Aorta (tissue), 5 donors: Measurements from ENCODE around the gene GALNT18. TPM values are rescaled to one million over a fixed set of nuclear protein-coding genes. Genes with fewer than 3 reads are reported as not detected.

Source experiments
- ATAC-seq: fragments of 200-7000 bp; cut with Tn5 transposase; one replicate; pipeline ENCODE4 v1.9.1; 2022; ENCODE audit warnings: moderate library complexity; ENCODE audit not compliant: low FRiP score
- DNase-seq, 2 donors: peaks; one replicate each; pipeline ENCODE4 v3.0.0-alpha.2; 2020
- H3K27ac ChIP-seq, 2 donors: one replicate each; pipeline ENCODE4 v1.5.1; 2013; ENCODE audit warnings: low read length in 2 of 2, mild to moderate bottlenecking in 2 of 2, moderate library complexity in 2 of 2, control low read depth in 1 of 2, inconsistent platforms in 1 of 2, low read depth in 1 of 2
- H3K27me3 ChIP-seq, 2 donors: one replicate each; pipeline ENCODE4 v1.6.1; 2013; ENCODE audit warnings: control low read depth in 1 of 2, low read length in 1 of 2, mild to moderate bottlenecking in 1 of 2, moderate library complexity in 1 of 2; ENCODE audit not compliant: insufficient read depth in 2 of 2, control insufficient read depth in 1 of 2
- H3K36me3 ChIP-seq, 2 donors: one replicate each; pipeline ENCODE4 v1.6.1; 2013; ENCODE audit warnings: control low read depth in 1 of 2, low read length in 1 of 2, mild to moderate bottlenecking in 1 of 2; ENCODE audit not compliant: insufficient read depth in 2 of 2, control insufficient read depth in 1 of 2
- H3K4me1 ChIP-seq, 2 donors: one replicate each; pipeline ENCODE4 v1.6.1; 2013; ENCODE audit warnings: low read length in 2 of 2, control low read depth in 1 of 2, mild to moderate bottlenecking in 1 of 2, moderate library complexity in 1 of 2; ENCODE audit not compliant: insufficient read depth in 2 of 2, control insufficient read depth in 1 of 2
- H3K4me3 ChIP-seq, 2 donors: one replicate each; pipeline ENCODE4 v1.5.1; 2013; ENCODE audit warnings: low read length in 2 of 2, control low read depth in 1 of 2, mild to moderate bottlenecking in 1 of 2
- H3K9me3 ChIP-seq: one replicate; pipeline ENCODE4 v1.6.1; 2013; ENCODE audit warnings: mild to moderate bottlenecking, low read length; ENCODE audit not compliant: control insufficient read depth
- whole genome bisulfite sequencing, 2 donors: extraction: QIAGEN DNeasy Blood & Tissue Kit; methylation state at CpG; one replicate each; pipeline ENCODE4 v1.1.7; 2013; 5-methylcytosine and 5-hydroxymethylcytosine counted together
- intact Hi-C, 2 donors: fragments of 100-400 bp; cut with DNase I; formaldehyde crosslinking; loops; one replicate each; pipeline versions ENCODE4 v1.14.2 to v1.15.0; 2022
- long read RNA-seq, 2 donors: library from polyadenylated mRNA; unstranded; transcript quantifications; one replicate each; pipeline ENCODE4 v2.0.0, GENCODE V29; 2020 to 2021
- polyA plus RNA-seq, 2 donors: library from polyadenylated mRNA; stranded (reverse); fragments of 200-250 nt; gene quantifications; one replicate each; pipeline ENCODE4 v1.2.3, GENCODE V29; 2013
- total RNA-seq, 2 donors: library from RNA; stranded (reverse); fragmentation: NEBNext Ultra II Directional; extraction: Animal tissue kit (Norgen Biotek cat#: 25700); gene quantifications; one replicate each; pipeline ENCODE4 v1.2.1, GENCODE V29; 2021
- donor health status: healthy with polysubstance abuse.
- donor health status: Bipolar disorder and iron deficiency.
- donor health status: DM: no; HTN: no; CAD: no.
- donor health status: DM: no; HTN: no; CAD: no.
- donor health status: DM: yes; HTN: yes; CAD: no.

GALNT18 gene
- 10 to 100 TPM; 37.3 to 60.6 TPM for total RNA-seq
- 1 to 10 TPM; 5.3 to 5.5 TPM for polyA plus RNA-seq
- long read RNA-seq, donor 1, transcript GALNT18-201 (11 exons, 2,504 nt): major isoform, 488 of 705 reads
- long read RNA-seq, donor 1, partial matches to known transcripts: 39 of 705 reads
- long read RNA-seq, donor 1, other reads (novel, unspliced or antisense): 178 of 705 reads
- long read RNA-seq, donor 2, transcript GALNT18-201 (11 exons, 2,504 nt): major isoform, 59 of 114 reads
- long read RNA-seq, donor 2, partial matches to known transcripts: 10 of 114 reads
- long read RNA-seq, donor 2, other reads (novel, unspliced or antisense): 45 of 114 reads

DNA sequence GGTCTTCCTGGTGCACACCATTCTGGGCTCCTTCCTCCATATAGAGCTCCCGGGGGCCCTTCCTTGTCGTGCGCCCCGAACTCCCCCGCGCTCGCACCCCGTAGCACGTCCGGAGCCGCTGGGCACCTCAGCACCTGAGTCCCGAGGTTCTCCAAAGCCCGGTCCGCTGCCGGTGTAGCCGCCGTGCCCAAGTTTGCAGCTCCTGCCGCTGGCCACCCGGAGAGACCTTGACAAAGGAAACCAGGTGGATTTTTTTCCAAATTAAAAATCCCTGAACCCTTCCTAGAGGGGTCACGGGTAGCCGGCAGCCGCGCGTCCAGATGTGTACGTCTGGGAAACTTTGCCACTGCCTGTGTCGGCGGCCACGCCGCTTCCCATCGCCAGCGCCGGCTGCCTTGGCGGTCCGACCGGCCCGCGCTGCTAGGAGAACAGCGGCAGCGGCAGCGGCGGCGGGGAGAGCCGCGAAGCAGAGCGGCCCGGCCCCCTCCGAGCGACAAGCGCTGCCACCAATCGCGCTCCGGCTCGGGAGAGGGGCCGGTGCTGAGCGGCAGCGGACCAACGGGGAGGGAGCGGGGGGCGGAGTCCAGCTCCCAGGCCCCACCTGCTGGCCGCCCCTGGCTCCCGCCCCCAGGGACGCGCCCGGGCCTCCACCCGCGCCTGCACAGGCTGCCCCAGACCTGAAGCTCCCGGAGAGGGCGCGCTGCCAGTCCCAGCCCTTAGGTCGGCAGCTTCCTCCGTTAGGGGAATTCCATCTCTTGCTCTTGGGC is at the start of gene GALNT18:
Gene GALNT18 (minus strand): TSS at position 433 of the 767 bp plus-strand sequence.
- 0 to 1% methylated on average over 69 to 71 of the region's 71 CpGs for WGBS, 2 donors
- ATAC-seq: peak; percentile 96
- Histone ChIP-seq H3K4me3 (peak within 1 kb of the TSS; percentile 30 to 84), H3K36me3 (no peaks in the 10 kb centered on the region), H3K27ac (peak within 1 kb of the TSS; percentile 6 to 65), H3K27me3 (no peaks in the 10 kb centered on the region), H3K4me1 (peaks cover 0 to 5% of the 10 kb centered on the region in 2 donors), H3K9me3 (no peaks in the 10 kb centered on the region)
- intact Hi-C loops: loop anchor here (5.0 to 10.0 kb wide), 3 partner anchors 84 to 163 kb away; no protein-coding TSS in a partner anchor
- peak; percentile 94 to 96 for DNase-seq

DNA sequence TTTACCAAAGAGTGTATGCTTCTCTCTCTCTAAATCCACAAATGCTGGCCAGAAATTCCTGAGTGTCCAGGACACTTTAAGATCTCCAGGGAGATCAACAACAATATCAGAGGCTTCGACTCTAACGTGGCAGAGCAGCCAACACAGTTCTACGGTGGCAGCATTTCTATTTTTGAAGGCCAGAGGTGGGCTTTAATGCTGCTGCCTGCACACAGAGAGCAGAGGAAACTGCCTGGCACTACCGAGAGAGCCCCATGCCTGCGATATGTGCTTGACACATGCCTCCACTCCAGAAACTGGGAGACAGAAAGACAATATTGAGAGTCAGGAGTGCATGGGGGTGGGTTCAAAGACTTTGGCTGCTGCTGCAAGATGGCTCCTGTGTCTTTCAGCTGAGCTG is 48.8 kb upstream of the GALNT18 start:
- Histone ChIP-seq H3K9me3 (peaks cover 4% of the 10 kb centered on the region), H3K4me3 (no peak overlapping the region), H3K27me3 (no peaks in the 10 kb centered on the region), H3K27ac (no peak overlapping the region), H3K4me1 (no peaks in the 10 kb centered on the region), H3K36me3 (no peaks in the 10 kb centered on the region)
- 17 to 20% methylated on average over 5 of the region's 5 CpGs for WGBS, 2 donors
- ATAC-seq: no peak
- intact Hi-C loops: no loop called here
- no peak for DNase-seq

DNA sequence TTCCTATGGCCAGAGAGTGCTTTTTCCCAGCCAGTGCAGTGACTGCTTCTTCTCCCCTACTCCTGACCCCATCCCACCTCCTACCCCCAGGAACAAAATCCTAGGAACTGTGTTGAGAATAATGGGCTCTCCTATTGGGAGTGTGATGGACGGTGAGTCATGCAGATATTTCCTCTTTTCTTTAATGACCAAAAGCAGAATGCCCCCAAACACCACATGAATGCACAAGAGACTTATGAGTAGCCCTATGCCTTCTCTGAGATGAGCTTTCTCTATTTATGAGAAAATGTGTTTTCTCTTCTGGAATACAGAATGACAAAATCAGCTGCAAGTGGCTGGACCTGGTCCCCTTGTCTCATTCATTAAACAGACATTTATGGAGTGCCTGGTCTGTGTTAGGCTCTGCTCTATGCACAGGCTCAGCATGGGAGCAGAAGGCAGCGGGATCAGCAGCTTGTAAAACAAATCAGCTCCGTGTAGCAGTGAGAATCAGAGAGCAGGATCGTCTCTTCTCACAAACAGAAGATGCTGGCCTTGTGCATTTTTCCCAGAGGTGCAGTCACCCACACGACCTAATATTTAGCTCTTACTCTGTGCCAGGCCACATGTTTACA is 47.5 kb upstream of the GALNT18 start:
- Histone ChIP-seq H3K4me3 (no peak overlapping the region), H3K36me3 (no peaks in the 10 kb centered on the region), H3K4me1 (no peaks in the 10 kb centered on the region), H3K9me3 (peaks cover 4% of the 10 kb centered on the region), H3K27me3 (no peaks in the 10 kb centered on the region), H3K27ac (no peak overlapping the region)
- ATAC-seq (no peak), DNase-seq (no peak)
- intact Hi-C loops: no loop called here
- WGBS, 2 donors: 53 to 58% methylated on average over 5 of the region's 5 CpGs

DNA sequence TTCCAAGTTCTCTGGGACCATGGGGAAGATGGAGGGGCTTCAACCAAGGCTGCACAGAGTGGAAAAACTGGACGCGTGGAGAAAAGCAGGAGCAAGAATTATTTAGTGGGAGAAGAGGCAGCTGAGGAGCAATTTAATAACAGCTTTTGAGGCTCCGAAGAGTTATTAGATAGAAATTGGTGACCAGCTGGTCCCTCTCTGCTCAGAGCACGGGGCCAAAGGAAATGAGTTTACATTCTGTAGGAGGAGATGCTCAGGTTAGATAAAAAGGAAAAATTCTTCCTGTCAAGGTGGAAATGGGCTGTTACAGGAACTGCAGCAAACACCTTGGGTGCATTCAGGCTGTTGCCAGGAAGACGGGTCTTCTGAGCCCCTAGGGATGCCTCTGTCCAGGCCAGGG is 47.0 kb upstream of the GALNT18 start:
- ATAC-seq: no peak
- no peaks in the 10 kb centered on the region for H3K36me3 ChIP-seq
- intact Hi-C loops: no loop called here
- DNase-seq: no peak
- H3K4me3 ChIP-seq: no peak overlapping the region
- H3K27ac ChIP-seq: no peak overlapping the region
- H3K4me1 ChIP-seq: no peaks in the 10 kb centered on the region
- no peaks in the 10 kb centered on the region for H3K27me3 ChIP-seq
- WGBS, 2 donors: 82 to 84% methylated on average over 5 of the region's 5 CpGs
- peaks cover 4% of the 10 kb centered on the region for H3K9me3 ChIP-seq

DNA sequence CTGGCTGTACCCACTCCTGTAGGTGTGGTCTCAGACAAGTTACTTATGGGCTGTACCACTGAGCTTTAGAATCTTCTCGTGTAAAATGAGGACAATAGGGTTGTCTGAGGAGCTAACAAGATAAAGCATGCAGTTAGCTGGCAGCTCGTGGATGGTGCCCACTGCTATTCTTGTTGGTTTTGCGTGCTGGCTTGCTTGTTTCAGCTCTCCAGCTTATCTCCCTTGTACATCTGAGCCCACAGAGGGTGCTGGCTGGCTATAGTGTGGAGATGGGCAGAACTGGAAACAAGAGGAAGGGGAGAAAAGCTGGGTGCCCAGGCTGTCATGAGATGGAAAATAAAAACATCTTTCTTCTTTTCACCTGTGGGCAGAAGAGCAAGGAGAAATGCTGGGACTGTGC is 46.5 kb upstream of the GALNT18 start:
- Histone ChIP-seq H3K9me3 (peaks cover 4% of the 10 kb centered on the region), H3K36me3 (no peaks in the 10 kb centered on the region), H3K27ac (no peak overlapping the region), H3K4me3 (no peak overlapping the region), H3K27me3 (no peaks in the 10 kb centered on the region), H3K4me1 (no peaks in the 10 kb centered on the region)
- no peak for DNase-seq
- ATAC-seq: no peak
- 66 to 68% methylated on average over 3 of the region's 3 CpGs for WGBS, 2 donors
- intact Hi-C loops: no loop called here

DNA sequence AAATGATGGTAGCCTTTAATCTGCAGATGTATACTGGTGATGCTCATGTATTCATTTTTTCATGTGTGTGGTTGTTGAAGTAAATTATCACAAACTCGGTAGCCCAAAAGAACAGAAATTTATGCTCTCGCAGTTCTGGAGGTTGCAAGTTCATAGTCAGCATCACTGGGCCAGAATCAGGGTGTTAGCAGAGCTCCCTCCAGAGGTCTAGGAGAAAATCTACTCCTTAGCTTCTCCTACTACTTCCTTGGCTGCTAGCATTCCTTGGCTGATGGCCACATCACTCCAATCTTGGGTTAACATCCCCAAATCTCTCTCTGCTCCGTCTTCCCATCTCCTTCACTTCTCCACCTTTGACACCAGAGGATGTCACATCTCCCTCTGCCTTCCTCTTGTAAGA is 45.3 kb upstream of the GALNT18 start:
- no peak overlapping the region for H3K4me3 ChIP-seq
- no peaks in the 10 kb centered on the region for H3K4me1 ChIP-seq
- no peaks in the 10 kb centered on the region for H3K27me3 ChIP-seq
- WGBS, 2 donors: 81 to 91% methylated on average over 3 of the region's 3 CpGs
- ATAC-seq: no peak
- H3K27ac ChIP-seq: no peak overlapping the region
- intact Hi-C loops: no loop called here
- no peaks in the 10 kb centered on the region for H3K36me3 ChIP-seq
- DNase-seq: no peak
- H3K9me3 ChIP-seq: peaks cover 4% of the 10 kb centered on the region

DNA sequence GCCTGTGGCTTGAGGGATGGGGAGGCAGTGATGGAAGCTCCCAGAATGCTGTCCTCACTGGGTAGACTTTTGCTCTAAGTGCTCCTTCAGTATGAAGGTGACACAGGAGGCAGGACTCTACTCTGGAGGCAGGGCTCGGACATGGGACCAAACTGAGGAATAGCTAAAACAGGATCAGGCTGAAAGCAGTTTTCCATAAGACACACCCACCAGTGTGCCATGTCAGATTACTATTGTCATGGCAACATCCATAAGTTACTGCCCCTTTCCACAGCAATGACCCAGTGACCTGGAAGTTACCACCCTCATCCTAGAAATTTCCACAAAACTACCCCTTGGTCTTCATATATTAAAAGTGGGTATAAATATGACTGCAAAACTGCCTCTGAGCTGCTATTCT is 43.6 kb upstream of the GALNT18 start:
- ATAC-seq: no peak
- 87 to 100% methylated on average over 1 of the region's 1 CpG for WGBS, 2 donors

DNA sequence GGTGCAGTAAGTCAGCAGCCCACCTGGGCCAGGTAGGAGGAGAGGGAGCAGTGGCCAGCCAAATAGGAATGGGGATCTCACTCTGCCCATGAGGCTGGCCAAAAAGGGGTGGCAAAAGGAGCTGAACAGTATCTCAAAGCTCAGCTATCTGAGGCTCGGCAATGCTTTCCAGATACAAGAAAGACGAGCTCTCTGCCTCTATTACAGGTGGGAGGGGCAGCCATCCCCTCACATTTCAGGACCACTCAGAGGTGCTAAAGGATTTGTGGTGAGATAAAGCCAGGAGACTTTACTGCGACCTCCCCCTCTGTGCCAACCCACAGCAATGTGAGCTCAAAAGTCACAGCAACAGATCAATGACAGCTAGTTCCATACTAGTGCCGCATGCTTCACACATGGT is 42.1 kb upstream of the GALNT18 start:
- Histone ChIP-seq H3K27ac (no peak overlapping the region), H3K4me3 (no peak overlapping the region), H3K36me3 (no peaks in the 10 kb centered on the region), H3K27me3 (no peaks in the 10 kb centered on the region), H3K9me3 (peaks cover 2% of the 10 kb centered on the region), H3K4me1 (no peaks in the 10 kb centered on the region)
- no peak for ATAC-seq
- intact Hi-C loops: no loop called here
- DNase-seq: no peak
- WGBS, 2 donors: 80 to 87% methylated on average over 4 of the region's 4 CpGs

More for the DNA sequence above, 43.6 kb upstream of the GALNT18 start:
- no peak for DNase-seq
- Histone ChIP-seq H3K27ac (no peak overlapping the region), H3K4me3 (no peak overlapping the region), H3K36me3 (no peaks in the 10 kb centered on the region), H3K9me3 (peaks cover 2% of the 10 kb centered on the region), H3K27me3 (no peaks in the 10 kb centered on the region), H3K4me1 (no peaks in the 10 kb centered on the region)
- intact Hi-C loops: no loop called here
